C4-2B (cell line): ENCODE results near the gene SLC6A17.

Source experiments
- CTCF ChIP-seq: fragments of 450-650 bp; conservative IDR thresholded peaks from 2 replicates; pipeline ENCODE4 v1.5.1; 2017; ENCODE audit warnings: mild to moderate bottlenecking
- ZFX ChIP-seq: fragments of 450-650 bp; IDR thresholded peaks from 2 replicates; pipeline ENCODE4 v1.6.1; 2017

DNA sequence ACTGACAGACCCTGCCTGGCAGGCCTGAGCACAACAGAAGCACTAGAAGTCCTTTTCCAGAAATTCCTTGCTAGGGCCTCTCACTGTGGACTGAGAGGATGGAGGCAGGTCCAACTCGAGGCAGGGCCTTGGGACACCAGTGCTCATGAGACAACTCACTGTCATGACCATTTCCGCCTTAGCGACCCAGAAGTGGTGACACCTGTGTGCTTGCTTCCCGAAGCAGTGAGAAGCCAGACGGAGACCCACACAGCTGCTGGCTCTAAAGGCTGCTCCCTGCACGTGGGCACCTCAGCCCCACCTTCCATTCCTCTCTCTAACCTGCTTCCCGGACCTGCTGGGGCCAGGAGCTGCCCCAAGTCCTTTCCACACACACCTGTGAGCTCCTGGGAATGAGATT, 92.9 kb downstream of the SLC6A17 start:
- TF ChIP-seq CTCF, result no peak
- no peak for TF ChIP-seq ZFX
